GM21367 (cell line): ENCODE data around the gene MT1A.

ENCODE experiments used
- ATAC-seq: cut with Tn5 transposase; IDR thresholded peaks from one replicate; pipeline ENCODE4 v1.9.1; 2021; ENCODE audit not compliant: unreplicated experiment

Gene MT1A

DNA sequence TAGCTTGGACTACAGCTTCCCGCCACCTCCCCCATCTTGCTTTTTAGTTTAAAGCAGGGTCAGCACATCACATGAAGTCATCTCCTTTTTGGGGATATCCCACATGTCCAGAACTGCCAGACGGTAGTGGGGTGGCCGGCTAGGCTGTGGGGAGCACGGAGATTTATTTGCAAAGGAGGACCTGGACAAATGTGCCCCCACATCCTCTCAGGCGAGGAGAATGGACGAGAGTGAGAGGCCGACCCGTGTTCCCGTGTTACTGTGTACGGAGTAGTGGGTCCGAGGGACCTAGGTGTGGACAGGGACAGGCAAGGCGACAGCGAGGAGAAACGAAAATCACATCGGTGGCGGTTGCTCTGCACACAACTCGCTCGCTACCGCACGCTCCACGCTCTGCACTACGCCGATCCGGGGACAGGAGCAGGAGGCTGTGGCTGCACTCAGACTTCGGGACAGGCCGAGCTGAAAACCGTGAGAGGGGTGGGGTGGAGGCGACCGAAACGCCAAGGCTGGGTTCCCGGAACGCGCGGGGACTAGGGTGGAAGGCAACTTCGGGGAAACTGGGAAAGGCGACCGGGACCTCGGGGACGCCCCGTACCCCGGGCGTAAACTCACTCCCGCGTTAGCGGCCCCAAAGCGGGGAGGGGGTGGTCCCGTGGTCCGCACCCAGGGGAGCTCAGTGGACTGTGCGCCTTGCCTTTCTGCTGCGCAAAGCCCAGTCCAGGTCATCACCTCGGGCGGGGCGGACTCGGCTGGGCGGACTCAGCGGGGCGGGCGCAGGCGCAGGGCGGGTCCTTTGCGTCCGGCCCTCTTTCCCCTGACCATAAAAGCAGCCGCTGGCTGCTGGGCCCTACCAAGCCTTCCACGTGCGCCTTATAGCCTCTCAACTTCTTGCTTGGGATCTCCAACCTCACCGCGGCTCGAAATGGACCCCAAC is at the start of gene MT1A:
Gene MT1A (plus strand): TSS at position 853 of the 937 bp plus-strand sequence. CDS start 73 bp downstream, at position 926.
- ATAC-seq: no peak

DNA sequence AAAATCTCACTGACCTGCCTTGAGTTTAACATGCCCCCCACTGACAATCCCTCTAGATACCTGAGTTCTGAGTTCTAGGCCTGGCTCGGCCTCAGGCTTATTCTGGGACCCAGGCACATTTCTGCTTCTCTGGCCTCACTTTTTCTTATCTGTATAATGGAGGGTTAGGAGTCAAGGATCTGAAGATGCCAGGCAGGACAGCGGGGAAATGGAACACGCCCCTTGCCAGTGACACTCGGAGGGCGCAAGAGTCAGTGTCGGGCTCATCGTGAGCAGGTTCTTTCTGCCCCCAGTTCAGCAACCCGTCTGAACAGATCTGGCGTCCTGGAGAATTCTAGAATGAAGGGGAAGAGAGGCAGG is 49.7 kb upstream of the MT1A start:
- no peak for ATAC-seq

DNA sequence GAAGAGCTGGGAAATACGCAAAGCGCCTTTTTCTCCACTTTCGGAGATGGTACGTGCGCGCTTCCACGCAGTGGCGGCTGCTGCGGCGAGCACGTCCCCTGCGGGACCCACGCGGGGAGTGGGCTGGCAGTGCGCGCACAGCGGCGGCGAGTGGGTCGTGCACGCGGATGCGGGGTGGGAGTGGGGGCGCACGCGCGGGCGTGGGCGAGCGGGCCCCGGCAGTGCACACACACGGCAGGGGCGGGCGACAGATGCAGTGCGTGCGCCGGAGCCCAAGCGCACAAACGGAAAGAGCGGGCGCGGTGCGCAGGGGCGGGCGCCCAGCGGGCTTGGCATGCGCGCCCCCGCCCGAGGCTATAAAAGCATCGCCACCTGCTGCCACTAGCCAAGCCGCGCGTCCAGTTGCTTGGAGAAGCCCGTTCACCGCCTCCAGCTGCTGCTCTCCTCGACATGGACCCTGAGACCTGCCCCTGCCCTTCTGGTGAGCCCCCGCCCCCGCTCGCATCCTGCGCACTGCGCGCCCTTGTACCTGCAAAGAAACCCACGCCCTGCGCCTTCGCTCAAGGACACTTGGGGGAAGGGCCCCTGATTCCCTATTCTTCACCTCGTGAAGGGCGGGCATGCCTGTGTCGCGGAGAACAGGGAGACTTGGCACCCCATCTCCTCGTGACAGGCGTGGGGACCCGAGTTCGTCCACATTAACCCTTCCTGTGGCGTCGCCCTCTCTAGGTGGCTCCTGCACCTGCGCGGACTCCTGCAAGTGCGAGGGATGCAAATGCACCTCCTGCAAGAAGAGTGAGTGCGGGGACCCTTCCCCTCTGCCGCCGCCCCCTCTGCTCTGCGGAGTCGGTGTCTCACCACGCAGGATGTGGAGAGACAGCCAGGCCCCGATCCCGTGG is 49.1 kb upstream of the MT1A start, which contains the start of gene MT3:
Gene MT3 (plus strand): TSS at position 388 of the 899 bp plus-strand sequence. CDS start 63 bp downstream, at position 451.
- no peak for ATAC-seq

DNA sequence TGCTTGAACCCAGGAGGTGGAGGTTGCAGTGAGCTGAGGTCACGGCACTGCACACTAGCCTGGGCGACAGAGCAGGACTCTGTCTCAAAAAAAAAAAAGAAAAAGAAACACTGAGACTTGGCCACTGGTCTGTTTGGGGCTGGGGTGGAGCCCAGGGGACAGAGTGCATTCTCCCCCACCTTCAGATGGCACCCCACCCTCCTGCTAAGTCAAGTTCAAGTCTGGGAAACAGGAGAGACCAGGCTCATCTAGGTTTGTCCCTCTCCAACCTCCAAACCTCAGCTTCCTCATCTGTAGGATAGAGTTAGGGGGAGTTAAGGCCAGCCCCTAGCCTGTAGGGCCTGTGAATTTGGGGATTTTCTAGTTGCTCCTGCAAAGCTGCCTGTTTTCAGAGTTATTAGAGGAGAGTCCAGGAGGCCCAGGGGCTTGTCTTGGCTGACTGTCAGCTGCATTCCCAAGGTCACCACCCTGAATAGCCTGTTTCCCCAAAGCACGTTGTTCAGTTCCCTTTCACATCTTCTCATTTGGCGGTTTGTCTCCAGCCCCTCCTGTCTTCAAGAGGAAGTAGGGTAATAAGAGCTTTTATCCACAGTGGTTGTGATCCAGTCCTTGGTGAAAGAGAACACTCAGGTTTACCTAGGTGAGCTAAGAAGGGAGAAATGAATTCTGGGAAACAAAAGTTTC is 46.9 kb upstream of the MT1A start:
- ATAC-seq: no peak

DNA sequence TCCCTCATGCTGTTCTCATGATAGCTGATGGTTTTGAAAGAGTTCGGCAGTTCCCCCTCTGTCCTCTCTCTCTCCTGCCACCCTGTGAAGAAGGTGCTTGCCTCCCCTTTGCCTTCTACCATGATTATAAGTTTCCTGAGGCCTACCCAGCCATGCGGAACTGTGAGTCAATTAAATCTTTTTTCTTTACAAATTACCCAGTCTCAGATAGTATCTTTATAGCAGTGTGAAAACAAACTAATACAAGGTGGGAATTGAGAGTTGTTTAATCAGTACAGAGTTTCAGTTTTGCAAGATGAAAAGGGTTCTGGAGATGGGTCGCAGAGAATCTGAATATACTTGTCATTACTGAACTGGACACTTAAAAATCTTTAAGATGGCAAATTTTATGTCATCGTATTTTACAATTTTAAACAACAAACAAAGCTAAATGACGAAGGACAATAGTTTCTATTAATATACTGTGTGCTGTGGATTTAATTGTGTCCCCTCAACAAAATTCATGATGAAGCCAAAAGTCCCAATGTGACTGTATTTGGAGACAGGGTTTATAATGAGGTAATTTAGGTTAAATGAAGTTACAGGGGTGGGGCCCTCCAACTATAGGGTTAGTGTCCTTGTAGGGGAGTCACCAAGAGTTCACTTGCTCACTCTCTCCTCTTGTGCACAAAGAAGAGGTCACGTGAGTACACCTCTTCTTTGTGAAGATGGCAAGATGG is 44.7 kb upstream of the MT1A start:
- no peak for ATAC-seq

DNA sequence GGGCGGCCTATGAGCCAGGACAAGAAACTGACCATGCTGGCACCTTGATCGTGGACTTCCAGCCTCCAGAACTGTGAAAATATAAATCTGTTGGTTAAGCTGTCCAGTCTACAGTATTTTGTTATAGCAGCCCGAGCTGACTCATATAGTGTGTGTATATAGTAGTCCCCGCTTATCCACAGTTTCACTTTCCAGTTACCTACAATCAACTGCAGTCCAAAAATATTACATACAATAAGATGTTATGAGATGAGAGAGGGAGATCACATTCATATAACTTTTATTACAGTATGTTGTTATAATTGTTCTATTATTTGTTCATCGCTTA is 44.2 kb upstream of the MT1A start:
- no peak for ATAC-seq

DNA sequence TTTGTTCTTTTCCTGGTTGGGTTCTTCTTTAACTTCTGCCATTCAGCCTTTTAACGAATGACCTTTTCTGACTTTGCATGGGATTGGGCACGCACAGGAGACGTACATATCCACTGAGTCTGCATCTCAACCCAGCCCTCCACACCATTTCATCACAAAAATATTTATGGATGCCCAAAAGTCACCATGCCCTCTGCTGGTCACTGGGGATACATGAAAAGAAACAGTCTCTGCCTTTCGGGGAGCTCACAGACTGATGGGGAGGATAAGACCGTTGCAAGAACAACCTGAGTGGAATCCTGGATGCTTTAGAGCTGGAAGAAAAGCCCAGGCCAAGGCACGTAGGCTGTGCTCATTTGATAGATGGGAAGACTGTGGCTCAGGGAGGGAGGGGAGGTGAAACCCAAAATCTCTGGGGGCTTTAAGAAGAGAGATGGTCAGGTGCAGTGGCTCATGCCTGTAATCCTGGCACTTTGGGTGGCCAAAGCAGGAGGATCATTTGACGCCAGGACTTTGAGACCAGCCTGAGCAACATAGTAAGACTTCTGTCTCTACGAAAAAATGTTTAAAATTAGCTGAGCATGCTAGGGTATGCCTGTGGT is 38.0 kb upstream of the MT1A start:
- no peak for ATAC-seq

DNA sequence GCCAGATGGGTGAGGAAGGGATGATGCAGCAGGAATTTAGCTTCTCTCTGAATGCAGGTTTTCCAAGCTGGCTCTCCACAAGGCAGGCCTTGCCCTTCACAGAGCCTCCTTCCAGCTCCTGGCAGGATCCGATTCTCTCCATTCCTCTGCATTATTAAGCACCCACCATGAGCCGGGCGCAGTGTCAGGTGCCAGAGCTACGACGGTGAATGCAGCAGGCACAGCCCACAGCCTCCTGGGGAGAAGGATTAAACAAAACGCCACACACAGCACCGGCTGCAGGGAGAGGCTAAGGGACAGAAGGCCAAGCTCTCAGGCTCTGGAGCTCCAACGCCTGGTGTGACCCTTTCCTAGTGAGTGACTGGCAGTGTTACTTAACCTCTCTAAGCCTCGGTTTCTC is 37.1 kb upstream of the MT1A start:
- ATAC-seq: no peak

DNA sequence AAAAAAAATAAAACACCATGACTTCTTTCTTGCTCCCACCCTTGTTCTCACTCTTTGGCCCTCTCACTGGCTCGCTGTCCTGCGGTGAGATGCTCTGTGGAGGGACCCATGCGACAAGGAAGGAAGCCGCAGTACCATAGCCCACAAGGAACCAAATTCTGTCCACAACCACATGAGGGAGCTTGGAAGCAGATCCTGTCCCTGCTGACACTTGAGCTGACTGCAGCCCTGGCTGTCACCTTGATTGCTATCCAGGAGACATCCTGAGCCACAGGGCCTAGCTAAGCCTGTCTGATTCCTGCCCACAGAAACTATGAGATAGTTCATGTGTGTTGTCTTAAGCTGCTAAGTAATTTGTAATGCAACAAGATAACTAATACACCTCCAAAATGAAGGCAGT is 34.9 kb upstream of the MT1A start:
- no peak for ATAC-seq

DNA sequence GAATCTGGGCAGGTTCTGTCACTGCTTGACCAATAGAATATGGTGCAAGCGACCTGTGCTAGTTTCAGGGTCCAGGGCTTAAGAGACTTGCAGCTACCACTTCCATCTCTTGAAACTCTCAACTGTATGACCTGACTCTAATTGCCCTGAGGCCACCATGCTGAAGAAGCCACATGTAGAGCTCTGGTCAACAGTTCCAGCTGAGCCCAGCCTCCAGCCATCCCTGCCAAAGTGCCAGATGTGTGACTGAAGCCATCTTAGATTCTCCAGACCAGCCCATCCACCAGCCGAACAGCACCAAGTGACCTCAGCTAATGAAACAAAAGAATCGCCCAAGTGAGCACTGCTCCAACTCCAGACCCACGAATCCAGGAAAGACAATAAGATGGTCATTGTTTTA is 33.5 kb upstream of the MT1A start:
- no peak for ATAC-seq

DNA sequence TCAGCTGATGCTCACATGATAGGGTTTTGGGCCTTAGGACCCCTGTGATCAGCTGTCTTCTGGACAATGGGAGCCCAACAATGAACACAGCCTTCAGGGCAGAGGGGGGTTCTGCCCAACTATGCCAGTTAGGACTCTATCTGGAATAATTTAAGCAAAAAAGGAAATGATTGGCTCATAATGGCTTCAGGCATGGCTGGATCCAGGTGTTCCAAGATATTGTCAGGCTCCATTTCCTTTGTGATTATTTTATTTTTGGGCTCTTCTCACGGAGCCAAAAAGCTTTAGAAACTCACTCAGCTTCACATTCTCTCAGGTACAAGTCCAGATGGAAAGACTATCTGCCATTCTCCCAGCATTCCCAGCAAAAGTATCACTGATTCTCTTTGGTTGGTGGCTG is 33.0 kb upstream of the MT1A start:
- ATAC-seq: no peak

DNA sequence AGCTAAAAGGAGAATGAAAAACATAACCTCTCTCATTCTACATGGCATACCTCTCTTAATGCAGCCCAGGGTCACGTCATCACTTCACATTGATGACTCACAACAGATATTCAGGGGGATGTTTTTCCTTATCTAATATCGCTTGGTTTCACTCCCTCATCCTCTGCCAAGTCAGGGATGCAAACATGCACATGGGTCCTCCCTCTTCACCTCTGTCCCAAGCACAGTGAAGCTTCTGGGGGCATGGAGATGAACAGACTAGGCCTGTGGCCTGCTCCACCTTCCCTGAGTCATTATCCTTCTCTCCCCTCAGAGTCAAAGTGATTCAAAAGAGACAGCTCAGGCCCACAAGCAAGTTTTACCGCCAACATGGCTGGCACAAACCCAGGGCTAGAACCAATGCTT is 32.4 kb upstream of the MT1A start:
- ATAC-seq: no peak

DNA sequence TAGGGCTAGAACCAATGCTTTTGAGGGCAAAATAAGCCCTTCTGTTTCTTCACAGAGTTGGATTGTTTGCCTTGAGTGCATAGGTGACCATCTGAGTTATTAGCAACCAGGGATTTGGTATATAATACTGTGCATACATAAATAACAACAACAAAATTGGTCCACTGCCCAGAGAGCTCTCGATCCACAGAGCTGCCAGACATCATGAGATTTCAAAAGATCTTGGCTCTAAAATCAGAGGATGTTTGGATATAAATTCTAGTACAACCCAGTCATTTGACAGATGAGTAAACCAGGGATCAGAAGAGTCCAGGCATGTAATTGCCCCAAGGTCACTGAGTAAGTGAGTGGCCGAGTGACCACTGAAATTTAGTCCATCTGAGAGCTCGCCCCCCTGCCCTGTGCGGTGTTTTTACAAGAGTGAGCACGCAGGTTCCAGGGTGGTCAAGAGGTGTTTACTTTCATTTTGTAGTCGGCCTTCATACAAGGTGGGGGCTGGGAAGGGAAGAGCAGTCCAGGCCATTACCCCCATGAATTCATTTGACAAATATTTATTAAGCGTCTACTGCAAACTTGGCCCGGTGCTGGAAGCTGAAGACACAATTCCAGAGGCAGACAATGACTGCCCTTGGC is 31.9 kb upstream of the MT1A start:
- no peak for ATAC-seq

DNA sequence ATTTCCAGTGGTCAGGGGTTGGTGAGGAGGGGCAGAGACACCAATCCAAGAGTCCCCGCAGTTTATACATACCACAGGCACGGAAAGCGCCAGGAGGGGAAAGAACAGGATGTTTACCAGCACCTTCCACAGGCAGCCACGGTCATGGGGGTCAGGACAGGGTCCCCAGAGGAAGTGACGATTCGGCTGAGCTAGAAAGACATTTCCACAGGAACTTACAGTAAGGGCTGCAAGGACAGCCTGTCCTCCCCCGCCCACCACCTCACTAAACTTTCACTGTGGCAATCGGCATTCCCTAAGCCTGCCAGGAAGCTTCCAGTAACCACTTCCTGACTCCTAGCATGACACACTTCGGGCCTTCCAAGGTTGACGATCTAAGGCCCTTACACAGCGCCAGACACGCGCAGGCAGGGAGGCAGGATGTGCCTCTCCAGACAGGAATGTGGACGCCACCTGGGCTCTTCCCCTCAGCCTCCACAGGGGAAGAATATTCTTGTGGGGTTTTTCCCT is 31.3 kb upstream of the MT1A start:
- ATAC-seq: no peak

DNA sequence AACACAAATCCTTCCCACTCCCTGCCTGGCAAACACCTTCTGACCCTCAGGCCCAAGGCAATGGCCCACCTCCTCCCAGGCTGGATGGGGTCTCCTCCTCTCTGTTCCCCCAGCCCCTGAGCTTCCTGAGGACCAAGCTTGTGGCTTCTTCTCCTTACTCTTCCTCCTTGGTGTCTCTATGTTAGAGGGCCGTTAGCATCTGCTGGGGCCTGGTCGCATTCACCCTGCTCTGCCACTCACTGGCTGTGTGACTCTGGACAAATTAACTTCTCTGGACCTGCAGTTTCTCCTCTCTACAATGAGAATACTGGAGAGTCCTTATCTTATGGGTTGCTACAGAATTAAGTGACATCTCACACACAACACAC is 30.8 kb upstream of the MT1A start:
- no peak for ATAC-seq

DNA sequence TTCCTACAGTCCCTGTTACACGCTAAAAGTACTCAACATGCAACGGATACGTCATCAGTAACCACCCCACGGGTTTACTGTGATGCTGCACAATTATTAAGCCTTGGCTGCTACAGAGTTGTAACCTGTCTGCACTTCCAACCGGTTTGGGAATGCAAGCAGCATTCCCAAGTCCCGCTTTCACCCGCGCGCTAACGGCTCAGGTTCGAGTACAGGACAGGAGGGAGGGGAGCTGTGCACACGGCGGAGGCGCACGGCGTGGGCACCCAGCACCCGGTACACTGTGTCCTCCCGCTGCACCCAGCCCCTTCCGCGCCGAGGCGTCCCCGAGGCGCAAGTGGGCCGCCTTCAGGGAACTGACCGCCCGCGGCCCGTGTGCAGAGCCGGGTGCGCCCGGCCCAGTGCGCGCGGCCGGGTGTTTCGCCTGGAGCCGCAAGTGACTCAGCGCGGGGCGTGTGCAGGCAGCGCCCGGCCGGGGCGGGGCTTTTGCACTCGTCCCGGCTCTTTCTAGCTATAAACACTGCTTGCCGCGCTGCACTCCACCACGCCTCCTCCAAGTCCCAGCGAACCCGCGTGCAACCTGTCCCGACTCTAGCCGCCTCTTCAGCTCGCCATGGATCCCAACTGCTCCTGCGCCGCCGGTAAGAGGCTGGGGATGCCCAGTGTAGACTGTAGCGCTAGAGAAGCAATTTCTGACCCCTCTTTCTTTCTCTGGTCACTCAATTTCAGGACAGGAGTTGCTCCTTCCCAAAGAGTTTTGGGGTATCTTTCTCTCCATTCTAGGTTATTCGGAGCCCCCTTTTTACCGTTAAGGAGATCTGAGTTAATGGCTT is 30.2 kb upstream of the MT1A start, which contains the start of gene MT2A:
Gene MT2A (plus strand): TSS at position 542 of the 833 bp plus-strand sequence. CDS start 72 bp downstream, at position 614.
- ATAC-seq: peak; percentile 72

DNA sequence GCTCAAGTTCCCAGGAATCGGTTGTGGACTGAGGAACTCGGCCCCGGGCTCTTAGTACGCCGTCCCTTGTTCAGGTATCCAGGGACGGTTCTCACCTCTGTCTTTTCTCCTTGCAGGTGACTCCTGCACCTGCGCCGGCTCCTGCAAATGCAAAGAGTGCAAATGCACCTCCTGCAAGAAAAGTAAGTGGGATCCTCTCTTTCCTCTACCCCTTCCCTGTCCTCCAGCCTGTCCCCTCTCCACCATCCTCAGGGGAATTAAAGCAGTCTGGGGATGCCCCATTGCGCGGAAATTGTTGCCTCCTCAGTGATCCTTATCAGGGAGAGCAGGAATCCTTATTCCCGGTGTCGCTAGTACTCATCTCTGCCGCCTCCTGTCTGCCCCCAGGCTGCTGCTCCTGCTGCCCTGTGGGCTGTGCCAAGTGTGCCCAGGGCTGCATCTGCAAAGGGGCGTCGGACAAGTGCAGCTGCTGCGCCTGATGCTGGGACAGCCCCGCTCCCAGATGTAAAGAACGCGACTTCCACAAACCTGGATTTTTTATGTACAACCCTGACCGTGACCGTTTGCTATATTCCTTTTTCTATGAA is 29.5 kb upstream of the MT1A start:
- no peak for ATAC-seq

DNA sequence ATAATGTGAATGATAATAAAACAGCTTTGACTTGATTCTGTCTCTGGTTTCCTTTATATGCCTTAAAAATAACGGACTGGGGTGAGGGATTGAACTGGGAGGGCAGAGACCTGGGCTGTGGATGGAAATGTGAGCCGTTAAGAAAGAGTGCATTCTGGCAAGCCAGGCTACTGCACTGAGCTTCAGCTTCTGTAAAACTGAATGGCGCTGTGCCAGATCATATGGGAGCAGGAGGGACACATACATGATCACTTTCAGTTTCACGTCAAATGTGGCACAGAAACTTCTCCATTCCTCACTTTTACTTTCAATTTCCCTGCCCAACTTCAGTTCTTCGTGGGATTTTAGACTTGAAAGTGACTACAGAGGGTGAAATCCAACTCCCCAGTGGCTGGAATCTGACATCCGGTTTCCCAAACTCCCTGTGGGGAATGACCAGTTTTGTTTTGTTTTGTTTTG is 29.0 kb upstream of the MT1A start:
- peak; percentile 40 for ATAC-seq
